GM21526 (cell line): Measurements from ENCODE around the gene OR2AK2.
A peak's percentile ranks its signal among the peaks of the same experiment; 100 is the strongest.

Experiments used
- ATAC-seq: cut with Tn5 transposase; IDR thresholded peaks from one replicate; pipeline ENCODE4 v1.9.1; 2021; ENCODE audit warnings: moderate library complexity; ENCODE audit not compliant: unreplicated experiment, low FRiP score

Gene OR2AK2, protein sequence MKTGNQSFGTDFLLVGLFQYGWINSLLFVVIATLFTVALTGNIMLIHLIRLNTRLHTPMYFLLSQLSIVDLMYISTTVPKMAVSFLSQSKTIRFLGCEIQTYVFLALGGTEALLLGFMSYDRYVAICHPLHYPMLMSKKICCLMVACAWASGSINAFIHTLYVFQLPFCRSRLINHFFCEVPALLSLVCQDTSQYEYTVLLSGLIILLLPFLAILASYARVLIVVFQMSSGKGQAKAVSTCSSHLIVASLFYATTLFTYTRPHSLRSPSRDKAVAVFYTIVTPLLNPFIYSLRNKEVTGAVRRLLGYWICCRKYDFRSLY

DNA sequence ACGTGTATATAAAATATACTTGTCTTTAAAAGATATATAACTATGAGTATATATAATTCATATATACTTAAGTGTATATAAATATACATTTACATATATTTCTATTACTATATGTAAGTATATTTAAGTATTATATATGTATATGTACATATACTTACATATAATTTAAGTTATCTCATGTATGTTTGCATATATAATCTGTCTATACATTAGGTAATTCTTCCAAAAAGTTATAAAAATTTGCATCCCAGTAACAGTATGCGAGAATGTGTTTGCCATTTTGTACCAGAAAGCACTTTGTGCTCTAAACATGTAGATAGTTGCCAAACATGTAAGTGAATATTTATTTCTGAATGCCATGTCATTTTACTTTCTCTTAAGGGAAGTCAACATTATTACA is at the start of gene OR2AK2:
OR2AK2 (plus strand) TSS at position 301 of the 400 bp plus-strand sequence. CDS start 144 bp downstream, outside the sequence.
- ATAC-seq, result no peak

DNA sequence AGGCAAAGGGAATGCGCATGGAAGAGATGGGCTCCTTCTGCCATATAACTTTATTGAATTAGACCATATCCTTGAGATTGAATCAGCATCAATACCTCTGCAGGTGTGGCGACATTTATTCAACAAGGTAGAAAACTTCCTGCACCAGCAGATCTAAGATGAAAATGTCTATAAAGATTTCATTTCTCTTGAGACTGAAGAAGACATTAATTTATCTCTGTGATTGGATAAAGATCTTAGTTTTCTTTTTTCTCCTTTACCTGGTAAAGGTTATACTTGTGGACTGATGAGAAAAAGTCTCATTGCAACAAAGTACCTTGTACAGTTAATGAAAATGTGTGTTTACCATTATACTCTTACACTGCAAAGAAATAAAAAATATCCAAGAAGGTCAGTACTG is 45.1 kb upstream of the OR2AK2 start, which contains the start of gene OR2T8:
OR2T8 (plus strand) TSS at position 301 of the 400 bp plus-strand sequence. CDS start 766 bp downstream, outside the sequence.
- no peak for ATAC-seq

DNA sequence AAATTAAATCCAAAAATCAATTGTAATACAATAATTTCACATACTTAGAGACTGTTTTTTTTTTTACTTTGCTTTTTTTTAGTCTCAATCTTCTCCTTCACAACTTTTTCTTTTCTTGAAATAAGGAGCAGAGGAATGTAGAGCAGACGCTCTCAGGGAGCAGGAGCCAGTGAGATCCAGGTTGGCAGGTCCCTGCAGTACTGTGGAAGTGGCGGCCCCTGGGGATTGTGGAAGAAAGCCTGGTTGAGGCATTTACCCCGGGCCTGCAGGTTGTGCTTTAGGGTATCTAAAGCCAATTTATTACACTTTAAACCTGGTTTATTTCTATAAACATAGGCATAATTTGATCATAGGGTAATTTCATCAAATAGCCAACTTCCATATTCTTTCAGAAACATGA is 41.1 kb upstream of the OR2AK2 start:
- no peak for ATAC-seq

DNA sequence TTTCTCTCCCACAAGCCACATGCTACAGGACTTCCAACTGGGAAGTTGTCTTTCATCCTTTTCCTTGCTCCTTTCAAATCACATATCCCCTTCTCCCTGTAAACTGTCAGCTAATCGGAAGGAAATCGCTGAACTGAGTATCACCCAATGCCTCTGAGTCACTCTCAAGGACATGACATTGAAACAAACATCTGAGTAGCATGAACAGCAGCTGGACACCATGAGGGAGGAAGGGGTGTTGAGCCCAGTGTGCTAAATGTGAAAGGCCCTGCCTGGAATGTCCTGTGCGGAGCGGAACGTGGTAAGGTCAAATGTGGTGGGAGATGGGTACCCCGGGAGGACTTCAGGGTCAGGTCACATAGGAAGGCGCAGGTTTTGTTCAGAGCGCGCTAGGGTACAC is 40.2 kb upstream of the OR2AK2 start, which contains the start of gene OR2AJ1:
OR2AJ1 (plus strand) TSS at position 22 of the 400 bp plus-strand sequence. CDS start 8,880 bp downstream, outside the sequence.
- ATAC-seq, result no peak

DNA sequence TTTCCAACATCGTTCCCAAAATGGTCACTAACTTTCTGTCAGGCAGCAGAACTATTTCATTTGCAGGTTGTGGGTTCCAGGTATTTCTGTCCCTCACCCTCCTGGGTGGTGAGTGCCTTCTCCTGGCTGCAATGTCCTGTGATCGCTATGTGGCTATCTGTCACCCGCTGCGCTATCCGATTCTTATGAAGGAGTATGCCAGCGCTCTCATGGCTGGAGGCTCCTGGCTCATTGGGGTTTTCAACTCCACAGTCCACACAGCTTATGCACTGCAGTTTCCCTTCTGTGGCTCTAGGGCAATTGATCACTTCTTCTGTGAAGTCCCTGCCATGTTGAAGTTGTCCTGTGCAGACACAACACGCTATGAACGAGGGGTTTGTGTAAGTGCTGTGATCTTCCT is 31.0 kb upstream of the OR2AK2 start:
- no peak for ATAC-seq

DNA sequence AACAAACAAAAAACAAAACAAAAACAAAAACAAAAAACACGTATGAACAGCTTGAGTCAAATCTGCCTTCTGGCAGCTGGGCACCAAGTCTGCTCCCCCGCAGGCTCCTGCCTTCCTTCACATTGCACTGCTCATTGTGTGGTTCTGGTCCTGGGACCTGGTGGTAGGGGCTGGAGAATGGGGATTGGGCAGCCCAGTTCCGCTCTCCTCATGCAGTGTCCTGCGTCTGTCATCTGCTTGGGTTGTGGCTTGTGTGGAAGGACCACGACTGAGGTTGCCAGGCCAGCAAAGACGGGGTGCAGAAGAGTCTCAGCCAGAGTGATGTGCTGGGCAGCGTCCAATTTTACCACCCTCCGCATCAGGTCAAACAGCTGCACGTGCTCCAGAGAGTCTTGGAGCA is 29.3 kb upstream of the OR2AK2 start:
- no peak for ATAC-seq

DNA sequence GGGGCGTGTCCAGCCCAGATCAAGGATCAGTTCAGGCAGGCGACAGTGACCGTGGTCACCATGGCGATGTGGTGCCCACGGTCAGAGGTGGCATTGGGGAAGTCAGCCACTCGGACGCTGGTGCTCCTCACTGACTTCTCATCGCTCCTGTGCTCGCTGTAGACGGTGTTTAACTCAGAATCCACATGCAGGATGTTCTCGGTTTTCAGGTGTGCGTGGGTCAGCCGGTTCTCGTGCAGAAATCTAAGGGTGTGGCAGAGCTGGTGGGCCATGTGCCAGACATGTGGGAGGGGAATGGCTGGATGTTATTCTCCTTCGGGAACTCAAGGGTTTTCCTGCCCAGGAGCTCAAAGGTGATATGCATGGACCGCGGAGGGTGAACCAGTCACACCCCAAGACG is 28.6 kb upstream of the OR2AK2 start:
- no peak for ATAC-seq

DNA sequence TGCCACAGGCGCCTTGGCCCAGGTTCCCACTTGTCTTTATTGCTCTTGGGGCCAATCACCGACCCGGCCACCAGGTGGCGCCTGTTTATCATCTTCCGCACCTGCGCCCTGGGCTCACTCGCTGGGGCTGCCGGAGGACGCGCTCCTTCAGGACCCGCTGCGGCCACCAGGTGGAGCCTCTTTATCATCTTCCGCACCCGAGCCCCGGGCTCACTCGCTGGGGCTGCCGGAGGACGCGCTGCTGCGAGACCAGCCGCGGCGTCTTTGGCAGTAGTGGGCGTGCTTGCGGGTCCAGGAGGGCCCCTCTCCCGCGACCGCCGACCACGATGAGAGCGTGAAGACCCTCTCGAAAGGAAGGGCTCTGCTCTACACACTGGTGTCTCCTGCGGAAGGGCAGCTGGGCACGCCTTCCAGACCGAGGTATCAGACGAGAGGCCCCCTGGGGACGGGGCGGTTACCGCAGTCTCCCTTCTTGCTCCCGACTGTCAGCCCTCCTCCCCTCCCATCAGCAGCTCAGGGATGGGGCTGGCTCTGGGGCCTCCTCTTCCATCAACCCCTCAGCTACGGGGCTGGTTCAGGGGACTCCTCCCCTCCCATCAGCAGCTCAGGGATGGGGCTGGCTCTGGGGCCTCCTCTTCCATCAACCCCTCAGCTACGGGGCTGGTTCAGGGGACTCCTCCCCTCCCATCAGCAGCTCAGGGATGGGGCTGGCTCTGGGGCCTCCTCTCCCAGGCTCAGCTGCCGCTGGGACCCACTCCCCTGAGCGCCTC is 27.9 kb upstream of the OR2AK2 start:
- peak; percentile 100 for ATAC-seq

DNA sequence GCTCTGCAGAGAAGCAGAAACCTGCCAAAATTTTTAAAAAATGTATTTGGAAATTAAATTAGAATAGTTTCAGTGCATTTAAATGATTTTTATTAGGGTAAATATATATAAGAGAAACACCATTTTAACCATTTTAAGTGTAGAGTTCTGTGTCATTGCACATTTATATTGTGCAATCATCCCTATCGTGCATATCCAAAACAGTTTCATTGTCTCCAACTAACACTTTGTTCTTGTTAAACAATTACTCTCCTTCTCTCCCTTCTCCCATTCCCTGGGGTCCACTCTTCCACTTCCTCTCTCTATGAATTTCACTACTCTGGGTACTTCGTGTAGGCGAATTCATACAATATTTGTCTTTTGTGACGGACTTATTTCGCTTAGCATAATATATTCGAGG is 22.4 kb upstream of the OR2AK2 start:
- no peak for ATAC-seq

DNA sequence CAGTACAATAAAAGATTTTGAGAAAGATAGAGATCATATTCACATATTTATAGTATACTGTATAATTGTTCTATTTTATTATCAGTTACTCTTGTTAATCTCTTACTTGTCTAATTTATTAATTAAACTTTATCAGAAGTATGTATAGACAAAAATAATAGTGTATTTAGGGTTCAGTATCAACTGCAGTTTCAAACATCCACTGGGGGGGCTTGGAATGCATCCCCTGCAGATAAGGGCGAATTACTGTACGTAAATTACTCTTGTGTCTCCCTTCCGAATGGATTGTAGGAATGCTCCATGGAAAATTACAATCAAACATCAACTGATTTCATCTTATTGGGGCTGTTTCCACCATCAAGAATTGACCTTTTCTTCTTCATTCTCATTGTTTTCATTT is 16.5 kb upstream of the OR2AK2 start, which contains the start of gene OR2L8:
OR2L8 (plus strand) TSS at position 301 of the 400 bp plus-strand sequence; CDS start at position 301, 0 bp downstream.
- no peak for ATAC-seq

DNA sequence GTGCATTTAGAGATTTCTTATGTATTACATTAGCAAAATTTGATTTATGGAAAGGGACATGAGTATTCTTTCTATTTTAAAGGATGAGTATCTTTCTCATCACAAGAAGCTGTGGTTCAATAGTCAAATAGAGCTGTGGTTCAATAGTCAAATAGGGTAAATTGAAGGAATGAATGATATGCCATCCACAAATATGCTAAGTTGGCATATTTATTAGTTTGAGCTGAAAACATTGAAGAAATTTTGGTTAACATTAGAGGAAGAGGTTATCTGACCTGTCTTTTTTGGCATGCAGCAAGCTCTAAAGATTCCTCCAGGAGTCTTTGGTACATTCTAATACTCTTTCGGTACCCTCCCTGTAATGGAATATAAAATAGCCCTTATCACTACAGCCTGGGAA is 11.6 kb upstream of the OR2AK2 start:
- no peak for ATAC-seq

DNA sequence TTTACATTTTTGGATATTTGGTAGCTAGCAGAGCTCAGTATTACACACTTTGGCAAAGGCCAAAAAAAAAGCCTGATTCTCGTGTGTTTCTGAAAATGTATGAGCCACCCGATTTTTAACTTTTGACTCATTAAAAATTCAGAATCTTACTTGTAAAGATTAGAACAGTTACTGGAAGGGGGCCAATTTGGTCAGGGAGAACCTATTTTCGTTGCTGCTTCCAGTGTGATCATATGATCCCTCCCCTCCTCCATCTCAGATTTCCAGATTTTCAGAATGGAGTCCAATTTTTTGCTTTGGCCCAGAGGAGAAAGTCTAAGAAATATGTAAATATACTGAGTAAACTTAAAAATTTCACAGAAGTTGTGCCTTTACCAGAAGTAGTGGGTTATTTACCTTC is 3.2 kb upstream of the OR2AK2 start:
- ATAC-seq, result no peak

DNA sequence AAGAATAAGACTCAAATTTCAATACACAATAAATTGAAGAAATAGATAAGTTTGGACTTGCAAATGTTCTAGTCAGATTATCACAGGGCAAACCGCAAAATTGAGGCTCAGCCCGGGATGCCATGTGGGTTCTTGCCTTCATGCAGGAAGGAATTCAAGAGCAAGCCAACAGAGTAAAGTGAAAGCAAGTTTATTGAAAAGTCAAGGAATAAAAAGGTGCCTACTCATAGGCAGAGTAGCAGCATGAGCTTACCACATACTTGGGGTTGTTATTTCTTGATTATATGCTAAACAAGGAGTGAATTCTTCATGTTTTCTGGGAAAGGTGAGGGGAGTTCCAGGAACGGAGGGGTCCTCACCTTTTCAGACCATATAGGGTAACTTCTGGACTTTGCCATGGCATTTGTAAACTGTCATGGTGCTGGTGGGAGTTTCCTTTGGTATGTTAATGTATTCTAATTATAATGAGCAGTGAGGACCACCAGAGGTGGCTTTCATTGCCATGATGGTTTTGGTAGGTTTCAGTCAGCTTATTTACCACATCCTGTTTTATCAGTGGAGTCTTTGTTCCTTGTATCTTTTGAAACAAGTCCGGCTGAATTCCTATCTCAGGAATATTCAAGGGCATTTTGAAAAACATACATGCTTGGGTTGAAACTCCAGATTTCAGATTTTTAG is 2.0 kb upstream of the OR2AK2 start:
- no peak for ATAC-seq

DNA sequence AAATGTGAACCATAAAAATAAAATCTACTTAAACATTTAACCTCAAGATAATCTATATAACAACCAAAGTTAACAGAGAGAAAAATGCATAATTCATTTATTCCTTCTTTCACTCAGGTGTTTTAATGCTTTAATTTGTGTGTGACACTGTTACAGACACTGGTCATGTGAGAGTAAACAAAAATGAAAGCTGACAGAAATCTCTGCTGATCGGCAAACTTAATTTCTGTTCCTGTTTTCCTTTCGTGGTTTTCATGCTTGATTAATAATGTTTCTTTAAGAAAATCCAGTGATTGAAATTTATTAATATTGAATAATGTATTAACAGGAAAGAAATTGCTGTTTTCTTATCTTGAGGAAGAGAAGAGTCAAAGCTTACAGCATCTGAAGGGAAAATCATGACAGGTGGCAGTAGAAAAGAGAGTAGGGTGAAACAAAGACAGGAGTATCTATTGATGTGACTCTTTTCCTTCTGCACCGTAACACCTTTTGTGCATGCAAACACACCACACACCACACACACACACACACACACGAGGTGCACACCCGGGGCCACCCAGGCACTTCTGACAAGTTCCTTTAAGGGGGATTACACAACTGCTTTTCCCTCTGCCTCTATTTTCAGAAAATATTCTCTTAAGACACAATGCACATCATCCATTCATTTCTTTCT is 1.6 kb downstream of the OR2AK2 start:
- ATAC-seq, result peak; percentile 89

DNA sequence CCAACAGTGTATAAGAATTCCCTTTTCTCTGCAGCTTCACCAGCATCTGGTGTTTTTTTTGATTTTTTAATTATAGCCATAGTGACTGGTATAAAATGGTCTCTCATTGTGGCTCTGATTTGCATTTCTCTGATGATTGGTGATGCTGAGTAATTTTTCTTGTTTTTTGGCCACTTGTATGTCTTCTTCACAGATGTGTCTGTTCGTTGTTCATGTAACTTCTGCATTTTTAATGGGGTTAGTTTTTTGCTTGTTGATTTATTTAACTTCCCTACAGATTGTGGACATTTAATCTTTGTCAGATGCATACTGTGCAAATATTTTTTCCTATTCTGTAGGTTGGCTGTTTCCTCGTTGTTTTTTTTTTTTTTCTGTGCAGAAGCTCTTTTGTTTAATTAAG is 28.0 kb downstream of the OR2AK2 start:
- no peak for ATAC-seq

DNA sequence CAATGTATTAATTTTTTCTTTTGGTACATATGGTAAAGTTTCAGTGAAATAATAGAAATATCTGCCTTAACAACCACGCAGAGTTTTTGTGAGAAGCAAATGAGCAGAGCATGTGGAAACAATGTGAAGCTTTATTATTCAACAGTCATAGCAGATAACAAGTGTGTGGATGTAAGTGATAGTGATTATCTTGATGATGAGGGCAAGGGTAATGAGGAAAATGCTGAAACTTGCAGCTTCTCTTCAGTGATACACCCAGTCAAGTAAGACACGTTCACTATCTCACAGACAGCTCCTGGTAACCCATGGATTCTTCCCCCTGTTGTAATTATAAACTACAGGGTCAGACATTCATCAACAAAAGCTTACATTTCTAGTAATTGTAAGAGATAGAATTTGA is 33.8 kb downstream of the OR2AK2 start:
- no peak for ATAC-seq

DNA sequence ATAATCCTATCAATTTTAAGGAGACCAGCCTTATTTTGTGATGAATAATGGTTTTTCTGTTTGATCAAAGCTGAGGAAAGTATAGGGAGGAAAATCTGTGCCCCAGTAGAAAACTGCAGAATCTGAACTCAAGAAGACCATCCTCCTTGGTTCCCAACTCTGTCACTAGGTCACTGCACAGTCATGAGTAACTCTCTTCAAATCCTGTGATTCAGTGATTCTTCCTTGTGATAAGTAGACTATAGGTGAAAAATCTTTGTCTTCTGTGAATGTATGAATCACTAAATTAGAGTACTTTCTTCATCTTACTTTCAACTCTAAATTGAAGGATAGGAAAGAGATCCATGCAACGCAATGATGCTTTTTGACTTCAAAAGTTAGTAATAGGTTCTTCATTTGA is 35.1 kb downstream of the OR2AK2 start:
- no peak for ATAC-seq

DNA sequence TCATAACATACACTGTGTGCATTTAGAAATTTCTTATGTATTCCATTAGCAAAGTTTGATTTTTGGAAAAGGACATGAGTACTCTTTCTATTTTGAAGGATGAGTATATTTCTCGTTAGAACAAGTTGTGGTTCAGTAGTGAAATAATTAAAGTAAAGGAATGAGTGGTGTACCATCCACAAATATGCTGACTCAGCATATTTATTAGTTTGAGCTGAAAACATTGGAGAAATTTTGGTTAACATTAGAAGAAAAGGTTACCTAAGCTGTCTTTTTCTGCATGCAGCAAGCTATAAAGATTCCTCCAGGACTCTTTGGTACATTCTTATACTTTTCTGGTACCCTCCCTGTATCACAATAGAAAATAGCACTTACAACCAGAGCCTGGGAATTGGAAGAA is 42.7 kb downstream of the OR2AK2 start:
- ATAC-seq, result no peak

DNA sequence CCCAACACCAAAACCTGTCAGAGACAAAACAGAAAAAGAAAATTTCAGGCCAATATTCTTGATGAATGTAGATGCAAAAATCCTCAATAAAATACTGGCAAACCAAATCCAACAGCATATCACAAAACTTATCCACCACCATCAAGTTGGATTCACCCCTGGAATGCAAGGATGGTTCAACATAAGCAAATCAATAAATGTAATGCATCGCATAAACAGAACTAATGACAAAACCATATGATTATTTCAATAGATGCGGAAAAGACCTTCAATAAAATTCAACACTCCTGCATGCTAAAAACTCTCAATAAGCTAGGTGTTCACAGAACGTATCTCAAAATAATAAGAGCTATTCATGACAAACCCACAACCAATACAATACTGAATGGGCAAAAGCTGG is 44.6 kb downstream of the OR2AK2 start:
- ATAC-seq, result no peak

DNA sequence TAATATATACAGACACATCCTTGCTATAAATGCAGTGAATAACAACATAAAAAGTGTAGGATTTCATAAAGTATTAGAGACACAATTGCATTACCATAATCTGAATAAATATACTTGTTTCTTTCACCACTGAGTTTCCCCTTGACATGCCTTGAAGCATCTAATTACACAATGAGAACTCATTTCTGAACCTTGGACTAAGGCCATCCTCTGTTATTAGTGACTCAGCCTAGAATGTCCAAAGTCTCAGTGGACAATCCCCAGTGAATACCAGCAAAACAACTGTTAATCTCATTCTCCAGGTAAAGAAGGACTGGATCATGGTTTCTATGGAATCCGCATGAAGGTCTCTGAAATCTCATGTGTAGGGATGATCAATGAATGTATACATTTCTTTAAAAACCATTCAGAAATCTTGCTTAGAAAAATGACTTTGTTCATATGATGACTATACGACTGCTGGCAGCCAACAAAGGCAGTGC is 48.2 kb downstream of the OR2AK2 start, which contains the start of gene OR2L5:
OR2L5 (plus strand) TSS at position 432 of the 482 bp plus-strand sequence. CDS start 8,288 bp downstream, outside the sequence.
- ATAC-seq, result no peak
